Medulla oblongata (tissue), 1 donor: ENCODE measurements around the gene ZNF263.

Experiments used
- DNase-seq: peaks from one replicate; pipeline ENCODE4 v3.0.0-alpha.2; 2015; ENCODE audit errors: extremely low spot score

Gene ZNF263

DNA sequence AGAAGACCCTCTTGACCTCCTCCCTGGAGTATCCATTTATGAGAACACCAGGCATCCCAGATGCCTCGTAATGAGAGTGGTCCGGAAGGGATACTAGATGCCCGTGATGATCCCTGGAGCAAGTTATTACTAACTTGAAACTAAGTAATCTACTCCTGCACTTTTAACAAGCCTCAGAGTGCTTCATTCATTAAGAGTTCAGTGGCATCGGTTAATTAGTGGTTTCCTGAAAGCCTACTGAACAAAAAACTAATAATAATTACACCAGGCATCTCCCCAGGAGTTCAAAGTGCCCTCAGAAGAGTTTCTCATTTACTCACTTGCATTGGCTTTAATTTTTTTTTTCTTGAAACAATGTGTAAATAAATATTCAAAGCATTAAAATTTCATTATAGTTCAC, 44.2 kb downstream of the ZNF263 start:
- DNase-seq, result no peak

DNA sequence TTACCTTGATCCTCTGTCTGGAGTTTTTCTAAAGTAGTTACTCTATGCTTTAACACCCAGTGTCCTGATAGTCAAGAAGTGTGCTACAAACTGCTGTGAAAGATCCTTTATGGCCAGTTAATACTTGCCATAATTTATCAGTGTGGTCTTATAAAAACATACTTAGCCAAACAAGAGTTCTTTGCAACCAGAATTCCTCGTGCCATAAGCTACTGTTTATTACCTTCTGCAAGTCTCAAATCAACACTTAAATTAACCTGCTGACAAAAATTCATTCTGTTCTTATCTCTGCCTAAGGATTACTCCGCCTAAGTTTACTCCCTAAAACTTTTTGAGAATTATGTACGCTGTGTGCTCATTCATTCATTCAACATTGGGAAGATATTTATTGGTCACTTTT, 44.8 kb downstream of the ZNF263 start:
- no peak for DNase-seq

DNA sequence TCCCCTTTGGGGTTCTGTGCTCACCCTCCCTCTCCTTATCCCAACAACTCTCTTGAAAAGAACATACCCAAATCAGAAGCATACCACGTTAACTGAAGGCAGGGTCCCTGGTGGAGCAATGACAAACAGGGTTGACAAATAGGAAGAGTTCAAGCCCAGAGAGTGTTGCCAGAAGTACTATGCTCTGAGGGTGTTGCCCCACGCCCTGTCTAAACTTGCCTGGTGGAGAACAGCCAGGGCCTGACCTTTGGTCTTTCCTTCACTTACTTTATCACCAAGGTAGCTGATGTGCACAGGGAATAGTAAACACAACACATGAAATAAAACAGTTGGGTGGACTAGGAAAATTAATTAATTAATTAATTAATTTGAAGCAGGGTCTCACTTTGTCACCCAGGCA, 45.4 kb downstream of the ZNF263 start:
- no peak for DNase-seq
